NCI-H2171 (cell line): ENCODE results near the gene STARD7.
A peak's percentile ranks its signal among the peaks of the same experiment; 100 is the strongest.
"Not testable (repeated sequence)": the region's sequence is repeated elsewhere in the genome, so short reads cannot be mapped to it uniquely, and the experiment has no call there.

Experiments used
- DNase-seq: peaks from one replicate; lab custom pipeline; 2025; lab: John Stamatoyannopoulos, UW

STARD7 gene

GRCh38 chr2:96147593-96148201 is 60.9 kb downstream of the STARD7 start:
- no peak for DNase-seq

GRCh38 chr2:96146881-96147592 is 61.6 kb downstream of the STARD7 start:
- DNase-seq: no peak

DNA sequence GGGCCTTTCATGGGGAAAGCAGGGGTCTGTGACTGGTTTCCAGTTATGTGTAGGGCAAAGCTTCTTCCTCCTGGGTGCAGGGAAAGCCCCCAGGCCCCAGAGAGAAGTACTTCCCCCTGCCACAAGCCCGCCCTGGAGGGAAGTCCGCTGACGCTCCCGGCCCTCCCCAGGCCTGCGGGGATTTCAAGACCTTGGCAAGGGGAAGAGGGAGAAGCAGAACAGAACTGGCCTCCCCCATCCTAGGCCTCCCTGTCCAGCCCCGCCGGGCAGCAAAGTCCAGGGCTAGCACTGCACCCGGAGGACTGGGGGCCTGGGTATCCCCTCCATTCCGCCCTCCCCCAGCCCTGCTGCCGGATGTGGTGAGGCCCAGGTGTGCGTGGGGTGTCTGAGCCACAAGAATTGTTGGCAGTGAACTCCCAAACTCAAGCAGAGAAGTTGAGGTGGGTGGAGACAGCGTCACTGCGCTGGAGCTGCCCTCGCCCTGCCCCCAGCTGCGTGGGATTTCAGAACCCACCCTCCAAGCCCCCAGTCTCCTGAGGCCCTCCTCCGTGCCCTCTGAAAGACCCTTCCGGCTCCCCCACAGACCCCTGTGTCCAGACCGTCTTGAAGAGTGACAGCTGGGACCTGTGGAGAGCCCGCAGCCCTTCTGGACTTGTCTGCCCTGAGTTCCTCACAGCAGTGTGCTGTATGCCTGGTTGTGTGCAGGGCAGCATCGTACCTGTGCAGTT is 62.3 kb downstream of the STARD7 start:
- no peak for DNase-seq

DNA sequence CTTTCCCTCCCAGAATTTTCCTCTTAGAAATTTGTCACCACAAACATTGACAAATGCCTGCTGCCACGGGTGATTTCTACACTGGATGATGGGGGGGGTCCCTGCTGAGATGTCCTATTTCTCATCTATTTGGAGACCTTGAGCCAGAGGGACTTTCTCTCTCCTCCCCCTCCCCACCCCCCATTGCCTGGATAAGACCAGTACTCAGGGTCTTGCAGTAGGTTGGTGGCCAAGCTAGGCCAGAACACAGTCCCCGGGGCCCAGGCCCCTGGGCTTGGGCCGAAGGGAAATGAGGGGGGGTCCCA is 62.8 kb downstream of the STARD7 start:
- no peak for DNase-seq

DNA sequence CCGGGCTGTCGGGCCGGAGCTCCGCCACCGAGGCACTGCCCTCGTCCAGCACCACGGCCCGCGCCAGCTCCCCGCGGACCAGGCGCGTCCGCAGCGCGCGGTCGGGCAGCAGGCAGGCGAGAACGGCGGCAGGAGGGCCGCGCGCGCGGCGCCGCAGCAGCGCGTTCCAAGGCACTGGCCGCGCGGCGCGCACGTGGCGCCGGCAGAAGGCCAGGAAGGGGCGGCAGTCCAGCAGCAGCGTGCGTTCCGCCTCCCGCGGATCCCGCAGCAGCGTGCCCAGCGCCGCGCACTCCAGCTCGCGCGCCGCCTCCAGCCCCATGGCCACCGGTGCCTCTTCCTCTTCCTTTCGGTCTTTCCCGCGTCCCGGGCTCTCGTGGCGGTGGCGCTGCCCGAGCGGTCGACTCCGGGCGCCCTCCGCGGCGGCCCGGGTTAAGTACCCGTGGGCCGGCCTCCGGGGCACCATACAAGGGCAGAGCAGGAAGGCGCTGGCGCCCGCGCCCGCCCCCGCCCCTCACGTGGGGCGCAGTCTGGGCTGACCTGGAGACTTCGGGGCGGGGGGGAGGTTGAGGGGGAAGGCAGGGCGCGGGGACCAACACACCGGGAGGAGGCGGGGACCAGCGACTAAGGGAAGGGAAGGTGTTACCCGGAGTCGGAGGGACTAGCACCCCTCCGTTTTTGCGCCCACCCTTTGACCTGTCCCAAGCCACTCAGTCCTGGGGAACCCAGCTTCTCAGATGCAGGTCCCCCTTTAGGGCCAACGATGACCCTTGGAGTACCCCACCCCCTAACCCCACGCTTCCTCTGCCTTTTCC is 63.4 kb downstream of the STARD7 start, which contains the start of gene DUSP2:
Gene DUSP2 (minus strand): TSS at position 405 of the 812 bp plus-strand sequence. CDS start 86 bp downstream, at position 319.
- peak; percentile 38 for DNase-seq

DNA sequence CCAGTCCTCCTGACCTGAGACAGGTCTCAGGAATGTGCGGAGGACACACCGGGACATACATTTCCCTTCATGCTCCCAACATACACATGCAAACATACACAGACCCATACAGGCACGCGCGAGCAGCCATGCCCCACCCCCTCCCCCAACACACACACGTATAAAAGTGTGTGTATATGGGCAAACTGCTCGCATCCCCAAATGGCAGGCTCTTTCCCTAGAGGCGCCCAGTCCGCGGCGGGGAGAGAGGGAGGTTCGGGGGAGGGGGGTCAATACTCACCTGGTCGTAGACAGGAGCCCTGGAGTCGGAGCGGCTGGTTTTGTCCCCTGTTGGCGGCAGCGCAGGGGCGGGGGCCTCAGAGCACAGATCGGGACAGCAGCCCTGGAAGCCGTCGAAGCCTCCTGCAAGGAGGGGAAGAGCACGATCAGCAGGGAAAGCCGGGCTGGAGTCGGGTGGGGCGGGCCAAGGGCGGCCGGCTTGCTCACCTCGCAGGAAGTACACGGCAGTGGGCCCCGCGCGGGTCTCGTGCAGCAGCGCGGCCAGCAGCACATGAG is 64.1 kb downstream of the STARD7 start:
- DNase-seq: no peak

DNA sequence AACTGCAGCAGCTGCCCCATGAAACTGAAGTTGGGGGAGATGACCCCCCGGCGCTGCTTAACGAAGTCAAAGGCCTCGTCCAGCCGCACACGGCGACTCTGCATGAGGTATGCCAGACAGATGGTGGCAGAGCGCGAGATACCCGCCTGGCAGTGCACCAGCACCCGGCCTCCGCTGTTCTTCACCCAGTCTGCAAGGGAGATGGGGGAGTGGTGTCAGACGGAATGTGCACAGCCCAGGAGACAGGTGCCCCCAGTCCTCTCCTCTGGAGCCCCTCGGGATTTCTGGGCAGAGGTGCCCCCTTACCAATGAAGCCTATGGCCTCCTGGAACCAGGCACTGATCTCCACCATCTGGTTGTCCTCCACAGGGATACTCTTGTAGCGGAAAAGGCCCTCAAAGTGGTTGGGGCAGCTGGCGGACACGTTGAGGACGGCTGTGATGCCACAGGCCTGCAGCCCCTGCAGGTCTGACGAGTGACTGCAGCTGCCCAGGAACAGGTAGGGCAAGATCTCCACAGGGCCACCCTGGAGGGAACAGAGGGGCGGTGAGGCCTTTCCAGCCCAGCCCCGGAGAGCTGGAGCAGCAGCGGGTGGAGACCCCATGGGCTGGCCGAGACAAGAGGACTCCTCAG is 64.7 kb downstream of the STARD7 start:
- peak; percentile 50 for DNase-seq

DNA sequence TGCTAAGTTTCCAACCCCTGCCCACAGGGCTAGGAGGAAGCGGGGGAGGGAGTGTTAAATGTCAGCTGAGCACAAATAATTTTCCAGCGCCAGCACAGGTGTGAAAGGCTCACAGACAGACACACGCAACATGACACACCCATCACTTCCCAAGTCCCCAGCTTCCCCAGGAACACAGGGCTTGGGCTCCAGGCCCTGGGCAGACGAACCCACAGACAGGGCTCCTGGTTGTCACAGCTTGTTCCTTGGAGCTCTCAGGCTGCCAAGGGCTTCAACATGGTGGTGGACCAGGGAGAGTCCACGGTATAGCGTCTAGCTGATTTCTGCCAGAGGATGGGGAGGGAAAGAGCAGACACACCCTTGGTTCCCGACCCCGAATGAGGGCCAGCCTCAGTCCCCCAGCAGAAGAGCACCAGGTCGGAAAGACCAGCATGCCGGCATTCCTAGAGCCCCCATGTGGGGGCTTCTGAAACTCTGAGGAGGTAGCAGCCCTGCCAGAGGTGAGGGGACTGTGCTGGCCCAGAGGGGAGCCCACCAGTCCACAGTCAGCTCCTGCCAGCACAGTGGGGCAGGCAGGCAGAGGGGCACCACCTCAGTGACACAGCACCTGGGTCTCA is 65.3 kb downstream of the STARD7 start:
- DNase-seq: no peak

GRCh38 chr2:96142217-96143113 is 66.2 kb downstream of the STARD7 start:
- no peak for DNase-seq

GRCh38 chr2:96141624-96141967 is 67.0 kb downstream of the STARD7 start:
- not testable (repeated sequence) for DNase-seq

DNA sequence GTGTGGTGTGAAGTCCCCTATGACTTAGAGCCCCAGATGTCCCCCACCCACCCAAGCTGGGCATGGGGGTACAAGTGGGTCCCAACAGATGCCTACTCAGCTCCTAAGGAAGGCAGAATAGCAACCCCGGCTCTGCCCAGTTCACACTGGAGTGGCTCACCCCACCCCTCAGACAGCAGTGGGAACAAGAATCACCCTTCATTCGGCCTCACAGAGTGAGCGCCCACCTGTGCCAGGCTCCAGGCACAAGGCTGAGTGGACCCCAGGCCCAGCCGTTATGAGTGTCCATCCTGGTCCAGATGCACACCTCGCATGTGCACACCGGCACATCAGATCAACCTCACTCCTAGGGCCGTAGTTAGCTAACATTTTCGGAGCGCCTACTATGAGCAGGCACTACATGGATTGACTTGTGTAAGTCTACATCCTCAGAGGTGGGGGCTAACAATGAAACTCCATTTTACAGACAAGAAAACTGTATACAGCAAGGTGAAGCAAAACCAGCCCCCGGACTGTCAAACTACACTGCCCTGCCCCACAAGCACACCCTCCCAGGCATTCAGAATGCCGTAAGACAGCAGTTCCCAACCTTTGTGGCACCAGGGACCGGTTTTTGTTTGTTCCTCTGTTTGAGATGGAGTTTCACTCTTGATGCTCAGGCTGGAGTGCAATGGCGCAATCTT is 67.5 kb downstream of the STARD7 start:
- no peak for DNase-seq

- DNase-seq: no peak
These were observed 69.4 kb downstream of the STARD7 start for GRCh38 chr2:96139181-96139758.

DNA sequence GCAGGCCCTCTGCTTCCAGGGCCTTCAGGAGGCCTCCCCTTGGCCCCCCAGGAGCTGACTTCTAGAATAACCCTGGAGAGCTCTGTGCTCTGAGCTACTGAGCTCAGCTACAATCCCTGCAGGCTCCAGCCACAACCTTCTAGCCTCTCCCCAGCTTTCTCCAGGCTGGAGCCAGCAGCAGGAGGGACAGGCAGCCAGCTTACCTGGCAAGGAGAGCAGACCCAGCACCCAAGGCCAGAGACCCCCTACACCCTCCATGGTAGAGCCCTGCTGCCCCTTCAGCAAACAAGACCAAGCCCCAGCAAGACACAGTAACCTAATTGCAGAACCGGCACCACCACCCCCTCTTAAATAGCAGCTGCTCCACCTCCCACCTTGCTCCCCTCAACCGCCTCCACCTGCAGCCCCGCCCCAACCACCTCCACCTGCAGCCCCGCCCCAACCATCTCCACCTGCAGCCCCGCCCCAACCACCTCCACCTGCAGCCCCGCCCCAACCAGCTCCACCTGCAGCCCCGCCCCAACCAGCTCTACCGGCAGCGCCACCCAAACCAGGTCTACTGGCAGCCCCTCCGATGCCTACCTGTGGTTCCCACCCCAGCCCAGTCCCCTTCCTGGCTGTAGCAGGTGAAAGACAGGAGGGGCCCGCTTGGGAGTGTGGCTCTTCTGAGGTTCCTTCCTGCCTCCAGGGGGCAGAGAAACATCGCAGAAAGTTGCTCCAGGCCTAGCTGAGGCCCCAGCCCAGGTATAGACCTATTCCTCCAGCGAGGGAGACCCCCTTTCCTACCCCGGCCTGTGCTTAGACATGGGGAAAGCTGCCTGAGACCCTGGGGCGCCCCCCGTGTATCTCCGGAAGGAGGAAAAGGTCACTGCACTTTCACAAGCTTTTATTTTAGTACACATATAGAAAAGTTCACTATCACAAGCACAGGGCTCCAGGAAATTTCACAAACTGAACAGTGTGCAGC is 70.2 kb downstream of the STARD7 start, which contains the start of gene ASTL:
Gene ASTL (minus strand): TSS at position 324 of the 967 bp plus-strand sequence. CDS start 66 bp downstream, at position 258.
- no peak for DNase-seq

- no peak for DNase-seq
These were observed 71.1 kb downstream of the STARD7 start for GRCh38 chr2:96137321-96138178.

DNA sequence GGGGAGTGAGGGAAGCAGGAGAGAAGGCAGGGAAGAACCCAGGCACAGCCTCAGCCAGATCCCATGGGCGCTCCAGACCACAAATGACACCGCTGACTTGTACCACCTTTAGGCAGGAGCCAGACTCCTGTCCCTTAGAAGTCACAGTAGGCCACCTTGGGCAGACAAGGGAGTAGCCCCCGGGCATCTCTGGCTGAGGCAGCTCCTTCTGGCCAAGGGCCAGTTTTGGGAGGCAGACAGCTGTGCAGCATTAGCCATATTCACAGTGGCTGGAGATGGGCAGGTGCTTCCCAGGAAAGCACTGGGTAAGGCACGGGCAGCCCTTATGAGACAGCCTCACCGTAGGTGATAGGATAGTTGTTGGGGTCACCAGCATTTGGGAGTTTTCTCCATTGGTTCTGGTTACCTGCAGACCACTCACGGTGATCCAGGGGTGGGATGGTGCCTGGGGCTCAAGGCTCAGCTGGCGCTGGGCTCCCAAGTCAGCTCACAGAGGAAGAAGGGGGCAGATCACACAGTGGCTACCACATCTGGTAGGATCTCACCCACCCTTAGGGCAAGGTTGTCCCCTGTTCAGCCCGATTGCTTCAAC is 72.4 kb downstream of the STARD7 start:
- DNase-seq: no peak

- DNase-seq: no peak
These were observed 73.0 kb downstream of the STARD7 start for GRCh38 chr2:96135621-96136020.
